ENCODE data around the gene SEMA6D.

GRCh38 chr15:47691882-47692281 lies 25.4 kb upstream of the SEMA6D start:
- no peak for TF ChIP-seq EZH2 (IDR thresholded peaks at IDR 0.05; ENCODE audit: low read length, missing control alignments)
- TF ChIP-seq, protein P1, sequence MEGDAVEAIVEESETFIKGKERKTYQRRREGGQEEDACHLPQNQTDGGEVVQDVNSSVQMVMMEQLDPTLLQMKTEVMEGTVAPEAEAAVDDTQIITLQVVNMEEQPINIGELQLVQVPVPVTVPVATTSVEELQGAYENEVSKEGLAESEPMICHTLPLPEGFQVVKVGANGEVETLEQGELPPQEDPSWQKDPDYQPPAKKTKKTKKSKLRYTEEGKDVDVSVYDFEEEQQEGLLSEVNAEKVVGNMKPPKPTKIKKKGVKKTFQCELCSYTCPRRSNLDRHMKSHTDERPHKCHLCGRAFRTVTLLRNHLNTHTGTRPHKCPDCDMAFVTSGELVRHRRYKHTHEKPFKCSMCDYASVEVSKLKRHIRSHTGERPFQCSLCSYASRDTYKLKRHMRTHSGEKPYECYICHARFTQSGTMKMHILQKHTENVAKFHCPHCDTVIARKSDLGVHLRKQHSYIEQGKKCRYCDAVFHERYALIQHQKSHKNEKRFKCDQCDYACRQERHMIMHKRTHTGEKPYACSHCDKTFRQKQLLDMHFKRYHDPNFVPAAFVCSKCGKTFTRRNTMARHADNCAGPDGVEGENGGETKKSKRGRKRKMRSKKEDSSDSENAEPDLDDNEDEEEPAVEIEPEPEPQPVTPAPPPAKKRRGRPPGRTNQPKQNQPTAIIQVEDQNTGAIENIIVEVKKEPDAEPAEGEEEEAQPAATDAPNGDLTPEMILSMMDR (conservative IDR thresholded peaks at IDR 0.05 in 1 of 2, IDR thresholded peaks at IDR 0.05 in 1 of 2; ENCODE audit: low read depth in 1 of 2, low read length in 2 of 2) = no peak
